MCF 10A (cell line): ENCODE data around the gene KLLN. TPM values are rescaled to one million over a fixed set of nuclear protein-coding genes. Genes with fewer than 3 reads are reported as not detected.
A peak's percentile ranks its signal among the peaks of the same experiment; 100 is the strongest.
"Not testable (repeated sequence)": the region's sequence is repeated elsewhere in the genome, so short reads cannot be mapped to it uniquely, and the experiment has no call there.

Source experiments
- BruUV-seq: library from RNA; stranded (reverse); fragments of 400-500 nt; replicated peaks from 2 replicates; lab custom pipeline; 2021; lab: Mats Ljungman, UMichigan
- CTCF ChIA-PET: fragments of 300-600 bp; sonication (Branson Sonifier 250); formaldehyde crosslinking; extraction: SDS; loops from one replicate; lab custom pipeline; 2021; ENCODE audit warnings: antibody characterized with exemption, inconsistent platforms; lab: Yijun Ruan, JAX
- POLR2A ChIA-PET: fragments of 300-600, 350-650 bp; sonication (Branson Sonifier 250); formaldehyde crosslinking; extraction: SDS; loops from one replicate; lab custom pipeline; 2020; ENCODE audit warnings: antibody characterized with exemption, inconsistent platforms; lab: Yijun Ruan, JAX
- DNase-seq: peaks from one replicate; pipeline ENCODE4 v3.0.0-alpha.2; 2018; ENCODE audit not compliant: unreplicated experiment
- H3K27ac Mint-ChIP-seq: one replicate; pipeline ENCODE4 v1.8.0; 2022; ENCODE audit warnings: mild to moderate bottlenecking, low read depth, mixed read lengths; ENCODE audit not compliant: unreplicated experiment
- H3K27me3 Mint-ChIP-seq: one replicate; pipeline ENCODE4 v1.8.0; 2022; ENCODE audit warnings: mixed read lengths; ENCODE audit not compliant: insufficient read depth, unreplicated experiment
- H3K36me3 Mint-ChIP-seq: one replicate; pipeline ENCODE4 v1.8.0; 2022; ENCODE audit warnings: mild to moderate bottlenecking, moderate library complexity, mixed read lengths; ENCODE audit not compliant: insufficient read depth, unreplicated experiment
- H3K4me1 Mint-ChIP-seq: one replicate; pipeline ENCODE4 v1.8.0; 2022; ENCODE audit warnings: mixed read lengths; ENCODE audit not compliant: insufficient read depth, unreplicated experiment
- H3K4me3 Mint-ChIP-seq: one replicate; pipeline ENCODE4 v1.8.0; 2022; ENCODE audit warnings: mild to moderate bottlenecking, moderate library complexity, mixed read lengths; ENCODE audit not compliant: unreplicated experiment
- H3K9me3 Mint-ChIP-seq: one replicate; pipeline ENCODE4 v1.8.0; 2022; ENCODE audit warnings: mixed read lengths; ENCODE audit not compliant: unreplicated experiment
- intact Hi-C: fragments of 100-400 bp; cut with micrococcal nuclease; formaldehyde crosslinking; loops from 2 replicates; pipeline ENCODE4 v1.14.1; 2022
- total RNA-seq: library from RNA; stranded (reverse); gene quantifications from 2 replicates; pipeline ENCODE4 v1.2.3, GENCODE V29; 2022
- TF ChIP-seq, protein P1 (sequence below): fragments of 200-600 bp; IDR thresholded peaks from one replicate; pipeline ENCODE4 v1.8.0; 2022; ENCODE audit warnings: antibody characterized with exemption, mild to moderate bottlenecking; ENCODE audit not compliant: unreplicated experiment

The KLLN gene
- total RNA-seq, 1 experiment from 2014 or later = 0.68 TPM

- Mint-ChIP-seq H3K4me3 (peak overlapping the region; percentile 87), H3K4me1 (peaks cover 16% of the 10 kb centered on the region), H3K27ac (peak overlapping the region; percentile 83), H3K9me3 (no peaks in the 10 kb centered on the region), H3K36me3 (peaks cover 5% of the 10 kb centered on the region), H3K27me3 (no peaks in the 10 kb centered on the region)
- POLR2A ChIA-PET = interaction anchor here (0.6 to 7.8 kb wide), 42 partner anchors 9 to 1130 kb away, joined by 3 to 192 read pairs (median 7); partner anchors contain the start of genes ATAD1 and FAS
- BruUV-seq = no TSS peak
- TF ChIP-seq, protein P1, sequence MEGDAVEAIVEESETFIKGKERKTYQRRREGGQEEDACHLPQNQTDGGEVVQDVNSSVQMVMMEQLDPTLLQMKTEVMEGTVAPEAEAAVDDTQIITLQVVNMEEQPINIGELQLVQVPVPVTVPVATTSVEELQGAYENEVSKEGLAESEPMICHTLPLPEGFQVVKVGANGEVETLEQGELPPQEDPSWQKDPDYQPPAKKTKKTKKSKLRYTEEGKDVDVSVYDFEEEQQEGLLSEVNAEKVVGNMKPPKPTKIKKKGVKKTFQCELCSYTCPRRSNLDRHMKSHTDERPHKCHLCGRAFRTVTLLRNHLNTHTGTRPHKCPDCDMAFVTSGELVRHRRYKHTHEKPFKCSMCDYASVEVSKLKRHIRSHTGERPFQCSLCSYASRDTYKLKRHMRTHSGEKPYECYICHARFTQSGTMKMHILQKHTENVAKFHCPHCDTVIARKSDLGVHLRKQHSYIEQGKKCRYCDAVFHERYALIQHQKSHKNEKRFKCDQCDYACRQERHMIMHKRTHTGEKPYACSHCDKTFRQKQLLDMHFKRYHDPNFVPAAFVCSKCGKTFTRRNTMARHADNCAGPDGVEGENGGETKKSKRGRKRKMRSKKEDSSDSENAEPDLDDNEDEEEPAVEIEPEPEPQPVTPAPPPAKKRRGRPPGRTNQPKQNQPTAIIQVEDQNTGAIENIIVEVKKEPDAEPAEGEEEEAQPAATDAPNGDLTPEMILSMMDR = no peak
- CTCF ChIA-PET = interaction anchor here (0.6 to 3.6 kb wide), 19 partner anchors 10 to 692 kb away, joined by 3 to 56 read pairs (median 4); partner anchors contain the start of gene ATAD1
- intact Hi-C loops = loop anchor here (1.0 to 5.0 kb wide), 8 partner anchors 44 to 692 kb away; partner anchors contain the start of gene ATAD1
- DNase-seq = no peak
Measured at GRCh38 chr10:87860816-87861403, 2.4 kb downstream of the KLLN start.

GRCh38 chr10:87860156-87860795 is 3.1 kb downstream of the KLLN start:
- Mint-ChIP-seq H3K9me3 (no peaks in the 10 kb centered on the region), H3K4me3 (no peak overlapping the region), H3K27me3 (no peaks in the 10 kb centered on the region), H3K4me1 (peaks cover 16% of the 10 kb centered on the region), H3K27ac (no peak overlapping the region), H3K36me3 (no peaks in the 10 kb centered on the region)
- BruUV-seq = no TSS peak
- ChIA-PET POLR2A (interaction anchor here (0.6 to 7.8 kb wide), 14 partner anchors 9 to 662 kb away, joined by 3 to 192 read pairs (median 45); partner anchors contain the start of gene ATAD1), CTCF (interaction anchor here (0.6 to 3.6 kb wide), 15 partner anchors 11 to 693 kb away, joined by 3 to 56 read pairs (median 6); partner anchors contain the start of gene ATAD1)
- DNase-seq = peak; percentile 74
- TF ChIP-seq, protein P1 = peak; percentile 62
- intact Hi-C loops = loop anchor here (1.0 to 5.0 kb wide), 8 partner anchors 43 to 693 kb away; partner anchors contain the start of gene ATAD1

DNA sequence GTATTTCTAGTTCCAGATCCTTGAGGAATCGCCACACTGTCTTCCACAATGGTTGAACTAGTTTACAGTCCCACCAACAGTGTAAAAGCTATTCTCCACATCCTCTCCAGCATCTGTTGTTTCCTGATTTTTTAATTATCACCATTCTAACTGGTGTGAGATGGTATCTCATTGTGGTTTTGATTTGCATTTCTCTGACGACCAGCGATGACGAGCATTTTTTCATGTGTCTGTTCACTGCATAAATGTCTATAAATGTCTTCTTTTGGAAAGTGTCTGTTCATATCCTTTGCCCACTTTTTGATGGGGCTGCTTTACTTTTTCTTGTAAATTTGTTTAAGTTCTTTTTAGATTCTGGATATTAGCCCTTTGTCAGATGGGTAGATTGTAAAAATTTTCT is 7.7 kb downstream of the KLLN start:
- CTCF ChIA-PET, intact Hi-C loops, H3K9me3 Mint-ChIP-seq, H3K27me3 Mint-ChIP-seq, BruUV-seq, POLR2A ChIA-PET, H3K4me3 Mint-ChIP-seq, H3K36me3 Mint-ChIP-seq, H3K4me1 Mint-ChIP-seq, DNase-seq, H3K27ac Mint-ChIP-seq: not testable (repeated sequence)

DNA sequence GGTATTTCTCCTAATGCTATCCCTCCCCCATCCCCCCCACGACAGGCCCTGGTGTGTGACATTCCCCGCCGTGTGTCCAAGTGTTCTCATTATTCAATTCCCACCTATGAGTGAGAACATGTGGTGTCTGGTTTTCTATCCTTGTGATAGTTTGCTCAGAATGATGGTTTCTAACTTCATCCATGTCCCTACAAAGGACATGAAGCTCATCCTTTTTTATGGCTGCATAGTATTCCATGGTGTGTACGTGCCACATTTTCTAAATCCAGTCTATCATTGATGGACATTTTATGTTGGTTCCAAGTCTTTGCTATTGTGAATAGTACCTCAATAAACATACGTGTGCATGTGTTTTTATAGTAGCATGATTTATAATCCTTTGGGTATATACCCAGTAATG is 8.1 kb downstream of the KLLN start:
- H3K9me3 Mint-ChIP-seq, H3K27me3 Mint-ChIP-seq, H3K27ac Mint-ChIP-seq, BruUV-seq, H3K4me1 Mint-ChIP-seq, DNase-seq, intact Hi-C loops, CTCF ChIA-PET, H3K36me3 Mint-ChIP-seq, H3K4me3 Mint-ChIP-seq: not testable (repeated sequence)
- POLR2A ChIA-PET = interaction anchor here (0.5 kb wide), 1 partner anchor 955 kb away, joined by 3 read pairs; no protein-coding TSS in a partner anchor
